Measurements from ENCODE around the gene HKDC1. TPM values are rescaled to one million over a fixed set of nuclear protein-coding genes. Genes with fewer than 3 reads are reported as not detected.

The HKDC1 gene
- total RNA-seq, 1 donor from 2014 or later, result not detected

GRCh38 chr10:69237528-69238159, 17.5 kb downstream of the HKDC1 start:
- Histone ChIP-seq H3K27me3 (ENCODE audit: low read depth) (no peaks in the 10 kb centered on the region), H3K4me3 (no peak overlapping the region), H3K36me3 (no peaks in the 10 kb centered on the region), H3K4me1 (peaks cover 4% of the 10 kb centered on the region), H3K27ac (replicated peaks) (no peak overlapping the region), H3K9me3 (replicated peaks) (no peaks in the 10 kb centered on the region)
- peak; percentile 89 for TF ChIP-seq CTCF (IDR thresholded peaks at IDR 0.05; ENCODE audit: borderline replicate concordance)
- intact Hi-C loops (cut with micrococcal nuclease), result loop anchor here (2.0 kb wide), 1 partner anchor 155 kb away; no protein-coding TSS in a partner anchor
- peak; percentile 88 for DNase-seq

- Histone ChIP-seq H3K36me3 (no peaks in the 10 kb centered on the region), H3K27ac (replicated peaks) (no peak overlapping the region), H3K27me3 (ENCODE audit: low read depth) (no peaks in the 10 kb centered on the region), H3K9me3 (replicated peaks) (no peaks in the 10 kb centered on the region), H3K4me1 (peaks cover 4% of the 10 kb centered on the region), H3K4me3 (no peak overlapping the region)
- intact Hi-C loops (cut with micrococcal nuclease), result no loop called here
- TF ChIP-seq CTCF (IDR thresholded peaks at IDR 0.05; ENCODE audit: borderline replicate concordance), result no peak
- DNase-seq, result no peak
Observed at GRCh38 chr10:69239136-69239535, 19.0 kb downstream of the HKDC1 start.

GRCh38 chr10:69239816-69240434, 19.8 kb downstream of the HKDC1 start:
- H3K27ac ChIP-seq (replicated peaks), result no peak overlapping the region
- H3K27me3 ChIP-seq (ENCODE audit: low read depth), result no peaks in the 10 kb centered on the region
- H3K9me3 ChIP-seq (replicated peaks), result no peaks in the 10 kb centered on the region
- TF ChIP-seq CTCF (IDR thresholded peaks at IDR 0.05; ENCODE audit: borderline replicate concordance), result no peak
- no peaks in the 10 kb centered on the region for H3K36me3 ChIP-seq
- H3K4me1 ChIP-seq, result peaks cover 4% of the 10 kb centered on the region
- no peak overlapping the region for H3K4me3 ChIP-seq
- intact Hi-C loops (cut with micrococcal nuclease), result no loop called here
- DNase-seq, result no peak

- DNase-seq, result no peak
- peaks cover 4% of the 10 kb centered on the region for H3K4me1 ChIP-seq
- no peak overlapping the region for H3K4me3 ChIP-seq
- no peaks in the 10 kb centered on the region for H3K36me3 ChIP-seq
- no peaks in the 10 kb centered on the region for H3K9me3 ChIP-seq (replicated peaks)
- intact Hi-C loops (cut with micrococcal nuclease), result no loop called here
- no peak overlapping the region for H3K27ac ChIP-seq (replicated peaks)
- H3K27me3 ChIP-seq (ENCODE audit: low read depth), result no peaks in the 10 kb centered on the region
- no peak for TF ChIP-seq CTCF (IDR thresholded peaks at IDR 0.05; ENCODE audit: borderline replicate concordance)
Observed at GRCh38 chr10:69240455-69240854, 20.3 kb downstream of the HKDC1 start.

- TF ChIP-seq CTCF (IDR thresholded peaks at IDR 0.05; ENCODE audit: borderline replicate concordance), result no peak
- H3K27ac ChIP-seq (replicated peaks), result no peak overlapping the region
- H3K27me3 ChIP-seq (ENCODE audit: low read depth), result no peaks in the 10 kb centered on the region
- H3K9me3 ChIP-seq (replicated peaks), result no peaks in the 10 kb centered on the region
- H3K36me3 ChIP-seq, result no peaks in the 10 kb centered on the region
- H3K4me1 ChIP-seq, result peaks cover 4% of the 10 kb centered on the region
- no peak for DNase-seq
- intact Hi-C loops (cut with micrococcal nuclease), result no loop called here
- H3K4me3 ChIP-seq, result no peak overlapping the region
Observed at GRCh38 chr10:69241575-69241974, 21.4 kb downstream of the HKDC1 start.

Data from left ventricle myocardium inferior (tissue), 1 donor.